ENCODE data around the gene JUP.

JUP gene

GRCh38 chr17:41734949-41735313 lies 51.6 kb downstream of the JUP start:
- intact Hi-C loops (cut with DNase I) = no loop called here
- peak in 4 of 42 donors; percentile 6 to 20 (median 8) for DNase-seq

- peak in 40 of 42 donors; percentile 22 to 79 (median 53) for DNase-seq
- intact Hi-C loops (cut with DNase I) = no loop called here
These were observed 52.2 kb downstream of the JUP start, which contains the start of gene HAP1 for GRCh38 chr17:41734139-41734948. Gene HAP1, minus strand, starts transcription at chr17:41734643. Its CDS starts 9 bp downstream, at chr17:41734634.

- DNase-seq = no peak
- intact Hi-C loops (cut with DNase I) = no loop called here
These were observed 53.0 kb downstream of the JUP start for GRCh38 chr17:41733348-41734138.

GRCh38 chr17:41731836-41732235 lies 54.7 kb downstream of the JUP start:
- intact Hi-C loops (cut with DNase I) = no loop called here
- DNase-seq = no peak

GRCh38 chr17:41730479-41730878 lies 56.0 kb downstream of the JUP start:
- intact Hi-C loops (cut with DNase I) = no loop called here
- no peak for DNase-seq

GRCh38 chr17:41728056-41728455 lies 58.5 kb downstream of the JUP start:
- intact Hi-C loops (cut with DNase I) = no loop called here
- DNase-seq = no peak

GRCh38 chr17:41725134-41725533 lies 61.4 kb downstream of the JUP start:
- intact Hi-C loops (cut with DNase I) = no loop called here
- DNase-seq = no peak

- intact Hi-C loops (cut with DNase I) = no loop called here
- no peak for DNase-seq
These were observed 61.9 kb downstream of the JUP start for GRCh38 chr17:41724476-41725050.

- no peak for DNase-seq
- intact Hi-C loops (cut with DNase I) = no loop called here
These were observed 62.6 kb downstream of the JUP start for GRCh38 chr17:41723801-41724475.

- intact Hi-C loops (cut with DNase I) = no loop called here
These were observed 64.3 kb downstream of the JUP start for GRCh38 chr17:41722231-41722630.

GRCh38 chr17:41718287-41718645 lies 68.2 kb downstream of the JUP start:
- DNase-seq = peak; percentile 28 to 87 (median 70)

More at GRCh38 chr17:41722231-41722630, 64.3 kb downstream of the JUP start:
- no peak for DNase-seq

GRCh38 chr17:41717408-41718286 lies 68.9 kb downstream of the JUP start:
- intact Hi-C loops (cut with DNase I) = no loop called here
- DNase-seq = peak in 10 of 42 donors; percentile 20 to 65 (median 32)

More at GRCh38 chr17:41718287-41718645, 68.2 kb downstream of the JUP start:
- intact Hi-C loops (cut with DNase I) = no loop called here

GRCh38 chr17:41711669-41712400 lies 74.7 kb downstream of the JUP start, which contains the start of gene GAST:
Gene GAST, plus strand, starts transcription at chr17:41712331. Its CDS starts 3,106 bp downstream, at chr17:41715437.
- DNase-seq = no peak
- intact Hi-C loops (cut with DNase I) = no loop called here

- intact Hi-C loops (cut with DNase I) = no loop called here
- DNase-seq = peak; percentile 34 to 94 (median 72)
These were observed 75.9 kb downstream of the JUP start for GRCh38 chr17:41710472-41711090.

- no peak for DNase-seq
- intact Hi-C loops (cut with DNase I) = no loop called here
These were observed 78.5 kb downstream of the JUP start for GRCh38 chr17:41707803-41708669.

All from head of caudate nucleus (tissue), 42 donors.